DOHH2 (cell line): Measurements from ENCODE around the gene GRHPR.

ENCODE experiments used
- CTCF ChIP-seq: fragments of 200-600 bp; sonication (generic); IDR thresholded peaks from one replicate; pipeline ENCODE4 v1.5.1; 2014; ENCODE audit warnings: antibody characterized with exemption, mild to moderate bottlenecking, low read depth, low read length; ENCODE audit not compliant: poor library complexity, severe bottlenecking
- EZH2phosphoT487 ChIP-seq: fragments of 200-600 bp; sonication (generic); IDR thresholded peaks from 2 replicates; pipeline ENCODE4 v1.6.1; 2017; ENCODE audit warnings: borderline replicate concordance, mild to moderate bottlenecking, antibody characterized with exemption, low read length, moderate library complexity, mixed read lengths

- TF ChIP-seq CTCF, result no peak
- TF ChIP-seq EZH2phosphoT487, result no peak
Measured at GRCh38 chr9:37451628-37452027, 29.1 kb downstream of the GRHPR start.
